Transverse colon (tissue), 4 donors: ENCODE results near the gene THSD4.

Source experiments
- EP300 ChIP-seq: sonication (generic); formaldehyde crosslinking; IDR thresholded peaks from one replicate; pipeline ENCODE4 v1.6.1; 2017; ENCODE audit warnings: antibody characterized with exemption, low read depth
- POLR2A ChIP-seq: fragments of 450-650 bp; IDR thresholded peaks from one replicate; pipeline ENCODE4 v1.6.1; 2016; ENCODE audit warnings: antibody characterized with exemption, mild to moderate bottlenecking, moderate library complexity
- POLR2AphosphoS5 ChIP-seq, 3 donors: sonication (generic); formaldehyde crosslinking; IDR thresholded peaks; one replicate each; pipeline ENCODE4 v1.6.1; 2016; ENCODE audit warnings: antibody characterized with exemption in 3 of 3
- TF ChIP-seq, protein P1 (sequence below), 5 experiments: fragments of 200-600 bp in 3 of 5; fragments of 450-650 bp in 2 of 5; sonication (generic) in 3 of 5; IDR thresholded peaks; 1 replicate in 2 of 5; 2 replicates in 3 of 5; pipeline ENCODE4 v1.5.1; 2016 to 2017; ENCODE audit warnings: antibody characterized with exemption in 5 of 5, inconsistent platforms in 3 of 5, mild to moderate bottlenecking in 2 of 5, moderate library complexity in 1 of 5

GRCh38 chr15:71804226-71804625 lies 689.0 kb downstream of the THSD4 start:
- TF ChIP-seq POLR2A (no peak), POLR2AphosphoS5 (IDR thresholded peaks at IDR 0.05) (no peak), EP300 (no peak)
- TF ChIP-seq, protein P1, sequence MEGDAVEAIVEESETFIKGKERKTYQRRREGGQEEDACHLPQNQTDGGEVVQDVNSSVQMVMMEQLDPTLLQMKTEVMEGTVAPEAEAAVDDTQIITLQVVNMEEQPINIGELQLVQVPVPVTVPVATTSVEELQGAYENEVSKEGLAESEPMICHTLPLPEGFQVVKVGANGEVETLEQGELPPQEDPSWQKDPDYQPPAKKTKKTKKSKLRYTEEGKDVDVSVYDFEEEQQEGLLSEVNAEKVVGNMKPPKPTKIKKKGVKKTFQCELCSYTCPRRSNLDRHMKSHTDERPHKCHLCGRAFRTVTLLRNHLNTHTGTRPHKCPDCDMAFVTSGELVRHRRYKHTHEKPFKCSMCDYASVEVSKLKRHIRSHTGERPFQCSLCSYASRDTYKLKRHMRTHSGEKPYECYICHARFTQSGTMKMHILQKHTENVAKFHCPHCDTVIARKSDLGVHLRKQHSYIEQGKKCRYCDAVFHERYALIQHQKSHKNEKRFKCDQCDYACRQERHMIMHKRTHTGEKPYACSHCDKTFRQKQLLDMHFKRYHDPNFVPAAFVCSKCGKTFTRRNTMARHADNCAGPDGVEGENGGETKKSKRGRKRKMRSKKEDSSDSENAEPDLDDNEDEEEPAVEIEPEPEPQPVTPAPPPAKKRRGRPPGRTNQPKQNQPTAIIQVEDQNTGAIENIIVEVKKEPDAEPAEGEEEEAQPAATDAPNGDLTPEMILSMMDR (IDR thresholded peaks at IDR 0.05), result no peak
